Endodermal cell (in vitro differentiated cells): ENCODE data around the gene AFTPH. TPM values are rescaled to one million over a fixed set of nuclear protein-coding genes. Genes with fewer than 3 reads are reported as not detected.

Experiments used
- DNase-seq: peaks from one replicate; pipeline ENCODE4 v3.0.0-alpha.2; 2017
- H3K27ac ChIP-seq: 2 replicates; pipeline ENCODE4 v1.5.1; 2013; ENCODE audit warnings: mild to moderate bottlenecking, low read depth, low read length, moderate library complexity
- H3K27me3 ChIP-seq: 2 replicates; pipeline ENCODE4 v1.6.1; 2013; ENCODE audit warnings: mild to moderate bottlenecking, low read length, moderate library complexity; ENCODE audit not compliant: insufficient read depth, control insufficient read depth, poor library complexity, severe bottlenecking
- H3K36me3 ChIP-seq: 2 replicates; pipeline ENCODE4 v1.7.0; 2013; ENCODE audit warnings: mild to moderate bottlenecking, low read length, moderate library complexity; ENCODE audit not compliant: control insufficient read depth, insufficient read depth
- H3K4me1 ChIP-seq: one replicate; pipeline ENCODE4 v1.7.0; 2013; ENCODE audit warnings: low read length; ENCODE audit not compliant: control insufficient read depth, insufficient read depth
- H3K4me3 ChIP-seq: 2 replicates; pipeline ENCODE4 v1.5.1; 2013; ENCODE audit warnings: mild to moderate bottlenecking, low read length, moderate library complexity
- H3K9ac ChIP-seq: 2 replicates; pipeline ENCODE4 v1.6.1; 2013; ENCODE audit warnings: mild to moderate bottlenecking, low read length, moderate library complexity; ENCODE audit not compliant: poor library complexity, severe bottlenecking; ENCODE audit errors: extremely low read depth
- H3K9me3 ChIP-seq: 2 replicates; pipeline ENCODE4 v1.6.1; 2013; ENCODE audit warnings: mild to moderate bottlenecking, low read length, moderate library complexity; ENCODE audit not compliant: control insufficient read depth
- H3K27ac Mint-ChIP-seq: 2 replicates; pipeline ENCODE4 v1.8.0; 2020; ENCODE audit warnings: mixed read lengths
- H3K27me3 Mint-ChIP-seq: 2 replicates; pipeline ENCODE4 v1.8.0; 2021; ENCODE audit warnings: mild to moderate bottlenecking, mixed read lengths; ENCODE audit not compliant: insufficient read depth
- H3K36me3 Mint-ChIP-seq: 2 replicates; pipeline ENCODE4 v1.8.0; 2020; ENCODE audit warnings: low read depth, mixed read lengths
- H3K4me1 Mint-ChIP-seq: 2 replicates; pipeline ENCODE4 v1.8.0; 2020; ENCODE audit warnings: mixed read lengths
- H3K4me3 Mint-ChIP-seq: 2 replicates; pipeline ENCODE4 v1.8.0; 2020; ENCODE audit warnings: mild to moderate bottlenecking, moderate library complexity, mixed read lengths
- H3K9me3 Mint-ChIP-seq: 2 replicates; pipeline ENCODE4 v1.8.0; 2020; ENCODE audit warnings: mild to moderate bottlenecking, mixed read lengths
- WGBS, 2 experiments: methylation state at CpG; one replicate each; pipeline versions ENCODE4 v1.1.5 to v1.1.7; 2013; ENCODE audit warnings: missing lambda C conversion rate in 2 of 2, mixed read lengths in 1 of 2; ENCODE audit not compliant: insufficient coverage in 1 of 2, insufficient read length in 1 of 2; 5-methylcytosine and 5-hydroxymethylcytosine counted together
- total RNA-seq, 2 donors: library from RNA; stranded (reverse); fragmentation: NEBNext Ultra II Directional in 1 of 2; extraction: Animal tissue kit (Norgen Biotek cat#: 25700) in 1 of 2; gene quantifications; 2 replicates in 1 of 2; 3 replicates in 1 of 2; pipeline ENCODE4 v1.2.1, GENCODE V29; 2021
- TF ChIP-seq, protein P1 (sequence below): fragments of 200-600 bp; sonication (generic); conservative IDR thresholded peaks from 2 replicates; pipeline ENCODE4 v1.5.0; 2021; ENCODE audit warnings: antibody characterized with exemption, mild to moderate bottlenecking

The AFTPH gene
- total RNA-seq, 2 donors from 2014 or later = 13.7 to 21.5 TPM

DNA sequence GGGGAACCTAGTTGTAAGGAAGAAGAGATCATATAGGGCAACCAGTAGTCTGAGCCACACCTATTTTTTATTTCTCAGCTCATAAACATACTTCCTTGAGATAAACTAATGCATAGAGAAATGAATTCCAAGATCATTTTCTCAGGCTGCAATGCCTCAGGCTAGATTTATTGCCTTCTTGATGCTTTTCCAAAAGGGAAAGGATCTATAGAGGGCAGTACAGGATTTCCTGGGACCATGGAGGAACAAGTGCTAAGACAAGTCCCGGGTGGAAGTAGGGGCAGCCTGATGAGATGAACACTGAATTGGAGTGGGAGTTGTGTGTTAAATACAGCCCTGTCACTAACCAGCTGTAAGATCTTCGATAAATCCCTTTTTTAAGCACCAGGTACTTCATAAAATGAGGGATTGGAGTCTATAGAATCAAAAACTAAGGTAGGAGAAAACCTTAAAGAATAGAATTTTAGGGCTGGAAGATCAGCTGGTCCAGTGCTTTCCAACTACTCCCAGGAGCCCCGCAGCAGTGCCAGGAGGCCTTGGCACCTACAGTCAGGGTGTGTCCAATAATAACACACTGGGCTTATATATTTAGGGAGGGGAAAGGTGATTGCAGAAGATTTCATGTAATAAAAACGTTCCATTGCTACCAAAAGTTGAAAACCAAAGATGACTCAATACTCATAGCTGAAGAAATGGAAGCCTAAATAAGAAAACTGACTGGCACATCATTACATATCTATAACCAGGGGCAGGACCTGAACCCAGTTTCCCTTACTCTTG, 71.5 kb downstream of the AFTPH start:
- 17 to 81% methylated on average over 1 to 4 of the region's 4 CpGs for WGBS, 2 experiments
- no peak overlapping the region for H3K9ac ChIP-seq
- H3K4me1 Mint-ChIP-seq = no peaks in the 10 kb centered on the region
- DNase-seq = no peak
- no peaks in the 10 kb centered on the region for H3K27me3 ChIP-seq
- H3K36me3 ChIP-seq = peaks cover 23% of the 10 kb centered on the region
- H3K4me3 ChIP-seq = no peak overlapping the region
- H3K27me3 Mint-ChIP-seq = peaks cover 2% of the 10 kb centered on the region
- no peaks in the 10 kb centered on the region for H3K9me3 Mint-ChIP-seq
- TF ChIP-seq, protein P1, sequence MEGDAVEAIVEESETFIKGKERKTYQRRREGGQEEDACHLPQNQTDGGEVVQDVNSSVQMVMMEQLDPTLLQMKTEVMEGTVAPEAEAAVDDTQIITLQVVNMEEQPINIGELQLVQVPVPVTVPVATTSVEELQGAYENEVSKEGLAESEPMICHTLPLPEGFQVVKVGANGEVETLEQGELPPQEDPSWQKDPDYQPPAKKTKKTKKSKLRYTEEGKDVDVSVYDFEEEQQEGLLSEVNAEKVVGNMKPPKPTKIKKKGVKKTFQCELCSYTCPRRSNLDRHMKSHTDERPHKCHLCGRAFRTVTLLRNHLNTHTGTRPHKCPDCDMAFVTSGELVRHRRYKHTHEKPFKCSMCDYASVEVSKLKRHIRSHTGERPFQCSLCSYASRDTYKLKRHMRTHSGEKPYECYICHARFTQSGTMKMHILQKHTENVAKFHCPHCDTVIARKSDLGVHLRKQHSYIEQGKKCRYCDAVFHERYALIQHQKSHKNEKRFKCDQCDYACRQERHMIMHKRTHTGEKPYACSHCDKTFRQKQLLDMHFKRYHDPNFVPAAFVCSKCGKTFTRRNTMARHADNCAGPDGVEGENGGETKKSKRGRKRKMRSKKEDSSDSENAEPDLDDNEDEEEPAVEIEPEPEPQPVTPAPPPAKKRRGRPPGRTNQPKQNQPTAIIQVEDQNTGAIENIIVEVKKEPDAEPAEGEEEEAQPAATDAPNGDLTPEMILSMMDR = peak; percentile 66
- H3K4me3 Mint-ChIP-seq = no peak overlapping the region
- no peak overlapping the region for H3K27ac Mint-ChIP-seq
- H3K9me3 ChIP-seq = no peaks in the 10 kb centered on the region
- no peak overlapping the region for H3K27ac ChIP-seq
- peaks cover 5% of the 10 kb centered on the region for H3K36me3 Mint-ChIP-seq
- H3K4me1 ChIP-seq = no peaks in the 10 kb centered on the region

DNA sequence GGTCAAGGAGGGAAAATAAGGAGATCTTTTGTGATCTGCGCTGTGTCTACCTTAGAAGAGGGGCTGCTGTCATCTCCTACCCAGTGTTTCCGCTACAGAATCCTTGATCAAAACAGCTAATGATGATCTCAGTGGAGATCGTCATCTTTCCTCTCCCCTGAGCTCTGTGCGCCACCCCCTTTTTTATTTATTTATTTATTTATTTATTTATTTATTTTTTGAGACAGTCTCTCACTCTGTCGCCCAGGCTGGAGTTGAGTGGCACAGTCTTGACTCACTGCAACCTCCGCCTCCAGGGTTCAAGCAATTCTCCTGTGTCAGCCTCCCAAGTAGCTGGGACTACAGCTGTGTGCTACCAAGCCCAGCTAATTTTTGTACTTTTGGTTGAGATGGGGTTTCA, 74.1 kb downstream of the AFTPH start:
- 95 to 97% methylated on average over 4 to 5 of the region's 6 CpGs for WGBS, 2 experiments
- no peaks in the 10 kb centered on the region for H3K9me3 ChIP-seq
- DNase-seq = no peak
- H3K36me3 ChIP-seq = peaks cover under 1% of the 10 kb centered on the region
- Mint-ChIP-seq H3K27ac (no peak overlapping the region), H3K27me3 (peaks cover 2% of the 10 kb centered on the region), H3K4me1 (peaks cover 4% of the 10 kb centered on the region), H3K4me3 (no peak overlapping the region), H3K9me3 (no peaks in the 10 kb centered on the region), H3K36me3 (no peaks in the 10 kb centered on the region)
- no peak overlapping the region for H3K9ac ChIP-seq
- TF ChIP-seq, protein P1 = no peak
- no peak overlapping the region for H3K27ac ChIP-seq
- no peaks in the 10 kb centered on the region for H3K27me3 ChIP-seq
- no peaks in the 10 kb centered on the region for H3K4me1 ChIP-seq
- H3K4me3 ChIP-seq = no peak overlapping the region

DNA sequence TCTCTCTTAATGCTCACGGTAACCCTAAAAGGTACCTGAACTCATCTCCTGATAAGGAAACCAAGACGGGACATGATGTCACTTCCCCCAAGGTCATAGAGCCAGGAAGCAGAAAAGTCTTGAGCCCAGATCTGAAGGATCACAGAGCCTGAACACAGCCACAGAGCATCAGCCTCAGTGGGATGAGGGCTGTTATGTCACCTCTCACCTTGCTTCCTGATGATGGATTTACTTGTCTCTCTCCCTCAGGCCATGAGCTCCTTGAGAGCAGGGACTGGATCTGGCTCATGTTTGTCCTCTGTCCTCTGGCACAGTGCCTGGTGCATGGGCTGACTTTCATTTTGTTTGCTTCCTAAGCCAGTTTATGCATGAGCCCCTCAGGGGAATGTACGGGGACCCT, 75.3 kb downstream of the AFTPH start:
- Mint-ChIP-seq H3K4me3 (no peak overlapping the region), H3K4me1 (peaks cover 4% of the 10 kb centered on the region), H3K27ac (no peak overlapping the region), H3K9me3 (peaks cover 7% of the 10 kb centered on the region), H3K36me3 (no peaks in the 10 kb centered on the region), H3K27me3 (peaks cover 2% of the 10 kb centered on the region)
- no peak overlapping the region for H3K27ac ChIP-seq
- no peaks in the 10 kb centered on the region for H3K27me3 ChIP-seq
- no peak overlapping the region for H3K4me3 ChIP-seq
- H3K4me1 ChIP-seq = no peaks in the 10 kb centered on the region
- TF ChIP-seq, protein P1 = no peak
- DNase-seq = no peak
- H3K9ac ChIP-seq = no peak overlapping the region
- 63 to 86% methylated on average over 2 to 3 of the region's 3 CpGs for WGBS, 2 experiments
- no peaks in the 10 kb centered on the region for H3K36me3 ChIP-seq
- no peaks in the 10 kb centered on the region for H3K9me3 ChIP-seq
